Superior temporal gyrus (tissue), 1 donor: Measurements from ENCODE around the gene SLC51B.
A peak's percentile ranks its signal among the peaks of the same experiment; 100 is the strongest.
"Not testable (repeated sequence)": the region's sequence is repeated elsewhere in the genome, so short reads cannot be mapped to it uniquely, and the experiment has no call there.

Experiments
- DNase-seq: peaks from one replicate; pipeline ENCODE4 v3.0.0-alpha.2; 2016; ENCODE audit errors: extremely low spot score

The SLC51B gene

DNA sequence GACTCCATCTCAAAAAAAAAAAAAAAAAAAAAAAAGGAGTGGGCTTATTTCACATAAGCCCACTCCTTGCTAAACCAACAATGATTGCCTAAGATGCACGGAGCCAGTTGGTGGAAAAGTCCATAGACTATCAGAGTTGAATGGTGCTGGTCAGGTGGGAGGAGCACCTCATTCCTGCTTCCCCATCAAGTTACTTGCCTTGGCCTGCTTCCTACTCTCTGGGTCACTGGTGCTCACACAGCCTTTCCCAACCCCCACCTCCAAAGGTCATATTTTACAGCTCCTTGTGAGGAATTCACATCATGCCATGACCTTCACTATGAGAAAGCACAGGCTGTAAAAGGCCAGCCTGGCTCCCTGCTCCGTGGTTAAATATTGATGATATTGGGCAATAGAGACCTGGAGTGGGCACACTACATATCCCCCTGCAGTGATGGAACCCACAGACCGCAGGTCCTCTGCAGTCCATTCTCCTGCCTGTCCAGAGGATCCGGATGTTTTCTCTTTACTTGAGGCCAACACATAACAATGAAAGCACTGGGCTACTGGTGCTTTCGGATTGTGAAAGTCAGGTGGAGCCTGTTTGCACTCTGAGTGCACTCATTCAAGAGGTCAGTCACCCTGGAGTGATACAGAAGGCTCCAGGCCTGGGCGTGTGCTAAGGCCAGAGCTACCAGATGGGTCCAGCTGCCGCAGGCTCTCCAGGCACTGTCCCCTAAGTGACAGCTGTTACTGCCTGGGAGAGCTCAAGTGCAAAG lies at the start of gene SLC51B:
Gene SLC51B, plus strand, starts transcription at position 664 of the 758 bp plus-strand sequence. CDS start 4,618 bp downstream, outside the sequence.
- no peak for DNase-seq

DNA sequence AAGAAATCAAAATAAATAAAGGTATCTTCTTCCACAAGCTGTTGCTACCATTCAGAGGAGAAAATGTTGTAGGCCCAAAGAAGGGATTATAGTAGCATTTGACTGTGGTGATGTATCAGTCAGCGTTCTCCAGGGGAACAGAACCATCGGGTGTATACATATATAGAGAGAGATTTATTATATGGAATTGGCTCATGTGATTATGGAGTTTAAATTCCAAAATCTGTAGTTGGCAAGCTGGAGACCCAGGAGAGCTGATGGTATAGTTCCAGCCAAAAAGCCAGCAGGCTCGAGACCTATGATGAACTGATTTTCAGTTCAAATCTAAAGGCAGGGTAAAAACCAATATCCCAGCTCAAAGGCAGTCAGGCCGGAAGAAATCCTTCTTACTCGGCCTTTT lies 48.1 kb upstream of the SLC51B start:
- DNase-seq = no peak

DNA sequence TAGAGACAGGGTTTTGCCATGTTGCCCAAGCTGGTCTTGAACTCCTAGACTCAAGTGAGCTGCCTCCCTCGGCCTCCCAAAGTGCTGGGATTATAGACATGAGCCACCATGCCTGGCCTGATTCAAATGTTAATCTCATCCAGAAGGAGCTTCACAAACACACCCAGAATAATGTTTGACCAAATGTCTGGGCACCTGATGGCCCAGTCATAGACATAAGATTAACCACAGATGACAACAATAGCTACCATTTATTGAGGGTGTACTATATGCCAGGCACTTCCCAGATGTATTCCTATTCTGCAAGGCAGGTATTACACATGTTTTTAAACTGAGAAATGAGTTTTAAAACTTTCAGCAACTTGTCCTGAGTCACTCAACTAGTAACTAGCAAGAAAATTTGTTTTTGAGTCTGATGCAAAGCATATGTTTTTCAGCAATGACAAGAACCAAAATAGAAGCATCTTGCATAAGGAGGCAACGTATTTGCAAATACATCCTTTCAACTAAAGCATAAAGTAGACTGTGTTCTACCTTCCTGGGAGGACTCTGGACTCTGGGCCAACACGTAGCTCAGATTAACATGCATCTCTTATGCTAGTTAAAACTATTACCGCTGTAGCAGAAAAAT lies 47.3 kb upstream of the SLC51B start:
- no peak for DNase-seq

DNA sequence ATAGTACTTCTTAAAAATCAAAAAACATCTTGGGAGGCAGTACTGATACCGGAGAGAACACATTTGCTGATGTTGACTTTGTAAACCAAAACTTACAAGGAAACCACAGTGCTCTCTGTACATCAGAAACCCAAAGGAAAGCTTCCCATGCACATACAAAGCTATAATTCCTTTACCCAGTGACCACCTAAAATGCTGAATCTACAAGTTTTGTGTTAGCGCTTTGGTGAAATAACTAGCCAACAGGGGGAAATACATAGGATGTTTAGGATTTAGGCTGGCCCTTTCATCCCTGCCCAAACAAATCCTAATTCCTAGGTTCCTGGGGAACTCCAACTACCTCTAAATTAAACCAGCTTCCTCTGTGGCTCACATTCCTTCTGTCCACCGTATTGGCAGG lies 40.2 kb upstream of the SLC51B start:
- no peak for DNase-seq

DNA sequence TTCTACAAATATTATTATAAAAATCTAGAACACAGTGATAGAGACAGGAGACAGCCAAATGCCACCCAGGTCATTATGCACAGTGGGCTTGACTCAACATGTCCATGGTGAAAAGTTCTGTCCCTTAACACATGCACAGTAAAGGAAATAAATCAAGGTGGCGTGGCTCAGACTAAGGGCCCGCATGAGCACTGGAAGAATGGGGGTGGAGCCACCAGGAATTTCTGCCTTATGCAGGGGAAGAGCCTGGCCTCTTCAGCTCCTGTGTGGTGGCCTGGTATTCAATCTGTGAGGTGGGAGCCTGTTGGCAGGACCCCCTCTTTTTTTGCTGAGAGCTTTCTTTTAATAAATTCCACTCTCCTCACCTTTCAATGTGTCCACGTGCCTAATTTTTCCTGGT lies 38.3 kb upstream of the SLC51B start:
- no peak for DNase-seq

DNA sequence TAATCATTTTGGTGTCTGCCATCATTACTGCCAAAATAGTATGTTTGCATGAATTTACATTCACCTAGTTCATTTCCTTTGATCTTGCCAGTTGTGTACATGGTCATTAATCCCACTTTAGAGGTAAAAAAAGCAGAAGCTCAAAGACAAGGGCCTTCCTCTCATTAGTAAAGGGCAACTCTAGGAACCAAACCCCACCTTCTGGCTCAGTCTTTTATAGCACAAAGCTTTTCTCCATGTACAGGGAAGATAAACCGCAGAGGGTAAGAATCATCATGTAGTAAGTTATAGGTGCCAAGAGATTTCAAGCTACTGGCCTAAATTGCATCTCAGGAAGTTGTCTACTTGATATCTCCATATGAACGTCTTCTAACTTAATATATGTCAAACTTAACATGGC lies 36.2 kb upstream of the SLC51B start:
- no peak for DNase-seq

DNA sequence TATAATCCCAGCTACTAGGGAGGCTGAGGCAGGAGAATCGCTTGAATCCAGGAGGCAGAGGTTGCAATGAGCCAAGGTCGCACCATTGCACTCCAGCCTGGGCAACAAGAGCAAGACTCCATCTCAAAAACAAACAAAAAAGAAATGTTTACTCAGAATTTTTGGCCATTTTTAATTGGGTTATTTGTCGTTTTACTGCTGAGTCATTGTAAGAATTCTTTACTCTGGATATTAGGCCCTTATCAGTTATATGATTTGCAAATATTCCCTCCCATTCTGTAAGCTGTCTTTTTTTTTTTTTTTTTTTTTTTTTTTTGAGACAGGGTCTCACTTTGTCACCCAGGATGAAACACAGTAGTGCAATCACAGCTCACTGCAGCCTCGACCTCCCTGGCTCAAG lies 34.0 kb upstream of the SLC51B start:
- not testable (repeated sequence) for DNase-seq

DNA sequence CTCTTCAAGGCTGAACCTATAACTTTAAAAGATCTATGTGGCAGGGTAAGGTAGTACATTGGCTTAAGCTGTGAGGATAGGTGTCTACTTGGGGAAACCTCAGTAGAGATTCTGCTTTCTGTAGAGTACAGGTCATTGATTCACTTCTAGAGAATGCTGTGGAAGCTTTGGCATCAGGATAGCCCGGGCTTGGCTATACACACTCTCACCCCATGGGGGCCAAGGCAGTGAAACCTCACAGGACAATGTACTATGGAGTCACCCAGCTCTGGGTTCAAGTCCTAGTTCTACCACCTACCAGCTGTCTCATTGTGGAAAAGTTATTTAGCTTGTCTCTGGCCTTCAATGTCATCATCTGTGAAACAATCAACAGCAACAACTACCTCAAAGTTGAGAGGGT lies 24.8 kb upstream of the SLC51B start:
- DNase-seq = no peak

DNA sequence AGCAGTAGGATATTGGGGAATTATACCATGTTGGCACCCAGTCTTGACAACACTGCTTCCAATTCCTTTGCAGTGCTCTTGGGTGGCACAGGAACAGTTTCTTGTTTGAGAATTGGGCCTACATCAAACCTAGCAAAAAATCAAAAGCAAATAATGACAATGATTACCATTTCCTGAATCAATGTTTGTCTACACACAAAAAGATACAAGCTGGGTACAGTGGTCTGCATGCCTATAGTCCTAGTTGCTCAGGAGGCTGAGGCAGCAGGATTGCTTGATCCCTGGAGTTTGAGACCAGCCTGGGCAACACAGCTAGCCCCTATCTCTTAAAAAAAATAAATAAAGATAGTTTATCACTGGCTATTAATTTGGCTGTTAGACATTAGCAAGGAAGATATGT lies 23.7 kb upstream of the SLC51B start:
- no peak for DNase-seq

DNA sequence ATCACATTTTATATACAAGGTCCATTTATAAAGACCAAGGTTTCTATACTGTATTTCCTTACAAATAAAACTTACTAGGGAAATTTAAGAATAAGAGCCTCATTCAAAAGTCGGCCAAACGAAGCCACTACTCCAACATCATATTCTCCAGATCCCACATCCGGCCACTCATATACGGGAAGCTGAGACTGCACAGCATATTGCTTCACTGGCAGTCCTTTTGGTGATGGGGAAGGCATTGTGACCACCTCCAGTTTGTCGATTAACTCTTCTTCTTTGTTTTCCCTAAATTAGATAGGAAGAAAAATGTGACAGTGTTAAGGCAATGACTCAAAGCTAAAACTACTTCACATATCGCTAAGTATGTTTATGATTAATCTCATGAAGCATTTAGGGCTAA lies 18.4 kb upstream of the SLC51B start:
- no peak for DNase-seq

DNA sequence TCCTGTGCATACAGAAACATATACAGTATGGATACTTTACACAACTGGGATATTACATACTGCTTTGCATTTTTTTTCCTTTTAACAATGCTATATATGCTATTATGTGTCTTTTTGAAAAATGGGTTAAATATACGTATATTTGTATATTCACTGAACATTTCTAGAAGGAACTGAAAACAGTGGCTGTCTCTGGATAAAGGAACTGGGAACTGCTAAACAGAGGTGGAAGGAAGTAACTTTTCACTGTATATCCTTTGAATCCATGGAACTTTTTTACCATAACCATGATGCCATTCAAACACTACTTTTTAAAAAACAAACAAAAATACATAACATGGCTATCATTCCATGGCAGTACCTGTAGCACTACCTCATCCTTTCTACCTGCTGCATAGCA lies 17.6 kb upstream of the SLC51B start:
- no peak for DNase-seq

DNA sequence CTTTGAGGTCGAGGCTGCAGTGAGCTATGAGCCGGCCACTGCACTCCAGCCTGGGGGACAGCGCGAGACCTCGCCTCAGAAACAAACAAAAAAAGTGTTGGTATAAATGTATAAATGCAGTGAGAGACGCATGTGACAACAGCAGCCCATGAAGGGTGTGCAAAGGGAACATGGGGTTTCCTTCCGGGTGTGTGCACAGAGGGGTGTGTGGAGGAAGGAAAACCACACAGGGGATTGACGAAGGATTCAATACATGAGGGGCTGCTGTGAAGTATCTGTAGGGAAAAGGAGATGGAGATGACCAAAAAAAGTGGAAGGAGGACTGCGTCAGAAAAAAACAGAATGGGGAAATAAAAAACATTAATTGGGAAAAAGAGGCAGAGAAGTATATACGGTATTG lies 16.8 kb upstream of the SLC51B start:
- DNase-seq = no peak

DNA sequence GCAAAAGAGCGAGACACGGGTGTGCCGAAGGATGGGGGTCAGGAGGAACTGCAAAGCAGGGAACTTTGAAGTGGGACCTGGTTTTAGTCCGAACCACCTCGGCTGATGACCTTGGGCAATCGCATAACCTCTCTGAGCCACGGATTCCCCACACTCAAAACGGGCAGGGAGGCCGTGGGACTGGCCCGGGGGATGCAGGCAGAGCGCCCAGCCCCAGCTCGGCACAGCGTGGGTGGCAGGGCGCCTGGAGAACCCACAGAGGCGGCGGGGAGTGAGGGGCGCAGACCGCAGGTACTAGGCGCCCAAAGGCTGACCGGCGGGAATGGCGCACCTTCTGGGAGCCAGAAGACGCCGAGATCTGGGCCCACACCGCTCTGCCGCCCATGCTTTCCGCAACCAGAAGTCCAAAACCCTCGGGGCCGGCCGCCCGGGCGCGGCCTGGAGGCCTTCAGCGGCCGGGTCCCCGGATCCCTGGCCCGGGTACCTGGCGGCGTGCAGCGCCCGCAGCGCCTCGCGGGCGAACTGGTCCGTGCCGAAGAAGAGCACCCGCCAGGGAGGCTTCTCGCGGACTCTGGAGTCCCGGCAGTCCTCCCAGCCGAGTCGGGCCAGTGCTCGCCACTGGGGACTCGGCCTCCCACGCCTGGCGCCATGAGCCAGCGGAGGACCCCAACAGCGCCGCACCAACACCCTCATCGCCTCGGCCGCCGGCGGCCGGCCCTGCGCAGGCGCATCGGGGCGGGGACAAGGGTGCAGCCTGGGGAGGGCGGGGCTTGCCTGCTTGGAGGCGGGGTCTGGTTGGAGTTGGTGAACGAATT lies 16.1 kb upstream of the SLC51B start, which contains the start of gene MTFMT:
Gene MTFMT, minus strand, starts transcription at position 719 of the 815 bp plus-strand sequence. Its CDS starts 26 bp downstream, at position 693.
- peak; percentile 89 for DNase-seq

DNA sequence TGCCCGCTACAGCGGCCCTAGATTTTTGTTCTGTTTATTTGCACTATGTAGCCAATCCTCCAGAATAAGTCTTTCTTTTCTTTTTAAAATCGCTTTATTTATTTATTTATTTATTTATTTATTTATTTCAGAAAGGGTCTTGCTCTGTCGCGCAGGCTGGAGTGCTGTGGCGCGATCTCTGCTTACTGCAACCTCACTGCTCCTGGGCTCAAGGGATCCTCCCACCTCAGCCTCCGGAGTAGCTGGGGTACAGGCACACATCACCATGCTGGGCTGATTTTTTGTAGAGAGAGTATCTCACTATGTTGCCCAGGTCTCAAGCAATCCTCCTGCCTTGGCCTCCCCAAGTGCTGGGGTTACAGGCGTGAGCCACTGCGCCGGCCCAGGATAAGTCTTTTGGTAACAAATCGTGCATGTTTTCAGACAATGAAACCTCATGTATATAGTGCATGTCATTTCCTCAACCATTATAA lies 15.4 kb upstream of the SLC51B start:
- DNase-seq = no peak

DNA sequence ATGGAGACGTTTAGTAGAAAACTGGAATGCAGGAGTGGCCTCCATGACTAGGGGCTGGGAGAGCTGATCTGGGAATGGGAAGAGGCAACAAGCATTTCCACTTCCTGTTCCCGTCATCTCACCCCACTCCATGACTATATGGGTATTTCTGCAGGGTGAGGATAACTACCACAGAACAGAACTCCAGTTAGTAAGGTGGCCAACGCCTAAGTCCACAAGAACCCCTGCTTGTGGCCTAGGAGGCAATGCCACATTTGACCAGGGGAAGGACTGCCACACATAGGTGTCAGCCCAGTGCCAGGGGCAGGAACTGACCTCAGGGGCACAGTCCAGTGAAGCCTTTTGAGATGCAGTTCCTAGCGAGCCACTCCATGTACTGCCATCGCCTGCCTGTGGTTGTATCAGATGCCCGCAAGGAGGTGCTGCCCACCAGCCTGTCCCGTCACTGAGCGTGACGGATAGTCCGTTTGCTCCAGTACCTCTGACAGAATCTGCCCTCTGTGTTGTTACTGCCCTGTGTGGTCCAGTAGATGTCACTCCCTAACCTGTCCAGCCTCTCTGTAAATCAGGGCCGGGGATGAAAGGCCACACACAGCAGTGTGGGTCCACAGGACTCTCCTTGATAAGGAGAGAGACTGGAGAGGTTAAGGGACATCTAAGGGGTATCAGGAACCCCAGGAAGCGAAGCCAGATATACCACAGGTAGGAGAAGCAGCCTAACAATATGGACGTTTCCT lies 12.2 kb upstream of the SLC51B start:
- peak; percentile 59 for DNase-seq

DNA sequence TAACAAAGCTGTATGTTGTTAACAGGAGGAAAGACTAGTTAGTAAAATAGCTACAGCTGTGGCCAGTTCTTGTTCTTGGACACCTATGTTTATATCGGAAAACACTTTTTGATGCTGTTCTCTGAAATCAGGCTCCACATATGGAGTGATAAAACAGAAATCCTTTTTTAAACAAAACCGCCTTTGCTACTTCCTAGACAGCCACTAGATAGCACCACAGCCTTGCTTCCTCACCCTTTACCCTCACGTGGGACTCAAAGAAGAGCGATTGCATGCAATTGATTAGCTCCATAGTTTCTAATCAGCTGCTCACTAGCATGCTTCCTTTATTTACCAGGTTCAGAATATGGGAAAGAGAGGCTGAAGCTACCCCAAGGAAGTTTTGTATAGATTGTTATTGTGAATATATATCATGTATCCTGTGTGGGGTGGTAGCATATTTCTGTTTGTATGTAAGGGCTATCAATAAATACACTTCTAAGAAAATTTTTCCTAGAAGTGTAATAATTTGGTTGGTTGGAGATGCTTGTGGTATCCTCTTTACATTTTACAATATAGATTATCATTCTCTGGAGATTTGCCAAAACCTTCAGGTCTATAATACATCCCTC lies 11.4 kb upstream of the SLC51B start:
- DNase-seq = peak; percentile 75

DNA sequence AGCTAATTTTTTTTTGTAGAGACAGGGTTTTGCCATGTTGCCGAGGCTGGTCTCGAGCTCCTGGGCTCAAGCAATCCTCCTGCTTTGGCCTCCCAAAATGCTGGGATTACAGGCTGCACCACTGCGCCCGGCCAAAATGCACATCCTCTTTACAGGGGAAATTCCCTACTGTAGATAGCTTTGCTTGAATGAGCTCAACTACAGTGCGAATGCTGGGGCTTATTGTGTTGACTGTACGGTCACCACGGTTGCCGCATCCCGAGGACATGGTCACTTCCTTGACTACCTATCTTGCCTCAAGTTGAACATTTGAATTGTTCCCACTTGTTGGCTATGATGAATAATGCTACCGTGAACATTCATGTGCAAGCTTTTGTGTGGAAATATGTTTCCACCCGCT lies 10.5 kb upstream of the SLC51B start:
- no peak for DNase-seq

DNA sequence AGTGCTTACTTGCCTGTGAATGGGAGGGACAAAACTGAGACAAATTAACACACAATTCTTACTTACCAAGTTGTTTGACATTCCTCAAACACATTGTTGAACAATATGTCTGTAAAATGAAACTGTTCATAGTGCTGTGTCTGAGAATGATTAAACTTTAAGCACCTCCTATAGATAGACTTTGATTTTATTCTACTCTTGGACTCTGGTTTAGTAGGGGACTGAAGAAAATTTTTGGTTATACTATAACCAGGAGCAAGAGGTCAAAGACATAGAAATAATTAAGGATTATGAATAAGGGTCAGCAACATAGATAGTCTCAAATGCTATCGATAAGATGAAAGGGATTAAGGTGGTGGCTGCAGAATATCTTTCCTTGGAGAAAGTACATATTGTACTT lies 7.9 kb upstream of the SLC51B start:
- no peak for DNase-seq

DNA sequence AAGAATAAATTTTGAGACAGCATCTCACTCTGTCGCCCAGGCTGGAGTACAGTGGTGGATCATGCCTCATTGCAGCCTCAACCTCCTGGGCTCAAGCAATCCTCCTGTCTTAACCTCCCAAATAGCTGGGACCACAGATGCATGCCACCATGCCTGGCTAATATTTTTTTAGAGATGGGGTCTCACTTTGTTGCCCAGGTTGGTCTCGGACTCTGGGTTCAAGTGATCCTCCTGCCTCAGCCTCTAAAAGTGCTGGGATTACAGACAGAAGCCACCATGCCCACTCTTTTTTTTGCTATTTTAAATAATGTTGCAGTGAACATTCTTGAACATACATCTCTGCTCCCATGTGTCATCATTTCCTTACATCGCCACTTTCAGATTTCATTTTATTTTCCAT lies 6.8 kb upstream of the SLC51B start:
- no peak for DNase-seq

DNA sequence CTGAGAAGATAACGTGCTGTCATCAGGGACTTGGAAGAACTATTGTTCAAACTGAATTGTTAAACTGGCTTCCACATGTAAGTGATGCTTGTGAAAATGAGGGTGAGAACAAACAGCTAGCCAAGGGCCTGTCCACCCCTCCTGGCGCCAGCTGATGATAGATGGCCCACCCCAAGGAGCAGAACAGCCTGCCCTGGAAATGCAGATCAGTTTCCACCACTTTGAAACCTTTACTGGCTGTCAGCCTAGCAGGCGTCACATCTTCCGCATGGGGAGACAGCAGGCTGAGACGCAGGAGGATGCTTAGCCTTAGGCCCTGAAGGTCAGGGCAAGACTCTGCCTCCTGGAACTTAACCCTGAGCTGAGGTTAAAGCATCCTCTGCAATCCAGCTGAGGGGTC lies 6.4 kb upstream of the SLC51B start:
- no peak for DNase-seq

DNA sequence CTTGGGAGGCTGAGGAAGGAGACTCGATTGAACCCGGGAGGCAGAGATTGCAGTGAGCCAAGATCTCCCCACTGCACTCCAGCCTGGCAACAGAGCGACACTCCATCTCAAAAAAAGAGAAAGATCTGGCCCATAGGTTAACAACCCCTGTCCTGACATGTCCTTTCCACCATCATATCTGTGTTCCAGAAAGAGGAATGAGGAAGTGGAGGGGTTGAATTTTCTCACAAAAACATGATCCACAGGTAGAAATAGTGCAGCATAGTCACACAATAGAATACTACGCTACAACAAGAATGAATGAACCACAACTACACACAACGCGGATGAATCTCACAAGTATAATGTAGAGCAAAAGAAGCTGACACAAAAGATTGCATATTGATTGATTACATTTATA lies 4.7 kb upstream of the SLC51B start:
- no peak for DNase-seq
